GM23338 (cell line): Measurements from ENCODE around the gene FOXK2. TPM values are rescaled to one million over a fixed set of nuclear protein-coding genes. Genes with fewer than 3 reads are reported as not detected.

Experiments
- ATAC-seq: fragments of 200-7000 bp; cut with Tn5 transposase; 3 replicates; pipeline ENCODE4 v1.9.1; 2020
- DNase-seq: peaks from one replicate; pipeline ENCODE4 v3.0.0-alpha.2; 2015; ENCODE audit warnings: low spot score
- H2AFZ ChIP-seq: fragments of 200-600 bp; sonication (generic); 2 replicates; pipeline ENCODE4 v1.8.0; 2016; ENCODE audit warnings: antibody characterized with exemption, mild to moderate bottlenecking, moderate library complexity
- H3F3A ChIP-seq: fragments of 200-600 bp; sonication (generic); replicated peaks from 2 replicates; pipeline ENCODE4 v1.8.0; 2017; ENCODE audit warnings: antibody characterized with exemption, mixed run types, low read depth
- H3K27ac ChIP-seq: fragments of 200-600 bp; sonication (generic); 2 replicates; pipeline ENCODE4 v1.6.1; 2016; ENCODE audit warnings: low read depth
- H3K27me3 ChIP-seq: fragments of 200-600 bp; sonication (generic); 2 replicates; pipeline ENCODE4 v1.8.0; 2016; ENCODE audit warnings: mild to moderate bottlenecking, mixed run types, moderate library complexity; ENCODE audit not compliant: insufficient read depth
- H3K36me3 ChIP-seq: fragments of 200-600 bp; sonication (generic); 2 replicates; pipeline ENCODE4 v1.8.0; 2016; ENCODE audit warnings: mild to moderate bottlenecking; ENCODE audit not compliant: insufficient read depth
- H3K4me1 ChIP-seq: fragments of 200-600 bp; sonication (generic); 2 replicates; pipeline ENCODE4 v1.8.0; 2016; ENCODE audit warnings: mild to moderate bottlenecking, moderate library complexity; ENCODE audit not compliant: insufficient read depth
- H3K4me2 ChIP-seq: fragments of 200-600 bp; sonication (generic); 2 replicates; pipeline ENCODE4 v1.7.1; 2017; ENCODE audit warnings: mixed run types
- H3K4me3 ChIP-seq: fragments of 200-600 bp; sonication (generic); 2 replicates; pipeline ENCODE4 v1.6.1; 2016; ENCODE audit warnings: mixed run types
- H3K79me2 ChIP-seq: fragments of 200-600 bp; sonication (generic); replicated peaks from 2 replicates; pipeline ENCODE4 v1.8.0; 2017; ENCODE audit warnings: mild to moderate bottlenecking; ENCODE audit not compliant: insufficient read depth
- H3K9me2 ChIP-seq: fragments of 200-600 bp; sonication (generic); 2 replicates; pipeline ENCODE4 v1.8.0; 2017; ENCODE audit not compliant: insufficient read depth
- H4K20me1 ChIP-seq: fragments of 200-600 bp; sonication (generic); replicated peaks from 2 replicates; pipeline ENCODE4 v1.8.0; 2017; ENCODE audit warnings: mild to moderate bottlenecking; ENCODE audit not compliant: insufficient read depth
- H3K27ac Mint-ChIP-seq: 2 replicates; pipeline ENCODE4 v1.8.0; 2020; ENCODE audit warnings: inconsistent platforms, mild to moderate bottlenecking, moderate library complexity, mixed read lengths
- H3K27me3 Mint-ChIP-seq: 3 replicates; pipeline ENCODE4 v1.8.0; 2022; ENCODE audit warnings: low read depth, mild to moderate bottlenecking, moderate library complexity, mixed read lengths, inconsistent platforms; ENCODE audit not compliant: insufficient read depth, poor library complexity
- H3K36me3 Mint-ChIP-seq: 3 replicates; pipeline ENCODE4 v1.8.0; 2021; ENCODE audit warnings: low read depth, mild to moderate bottlenecking, inconsistent platforms, moderate library complexity, mixed read lengths
- H3K4me1 Mint-ChIP-seq: 3 replicates; pipeline ENCODE4 v1.8.0; 2020; ENCODE audit warnings: mild to moderate bottlenecking, inconsistent platforms, mixed read lengths
- H3K4me3 Mint-ChIP-seq: 3 replicates; pipeline ENCODE4 v1.8.0; 2021; ENCODE audit warnings: moderate library complexity, mild to moderate bottlenecking, inconsistent platforms, mixed read lengths
- H3K9me3 Mint-ChIP-seq: 3 replicates; pipeline ENCODE4 v1.8.0; 2020; ENCODE audit warnings: moderate library complexity, mild to moderate bottlenecking, inconsistent platforms, mixed read lengths
- CREB1 ChIP-seq: fragments of 250-450 bp; sonication (Bioruptor Pico); IDR thresholded peaks from 2 replicates; pipeline ENCODE4 v1.5.0; 2020; ENCODE audit warnings: low read depth, mild to moderate bottlenecking, moderate library complexity
- CTCF ChIP-seq, 2 experiments: fragments of 200-600 bp in 1 of 2; sonication (generic) in 1 of 2; conservative IDR thresholded peaks; 2 replicates each; pipeline versions ENCODE4 v1.5.1 to v1.6.1; 2016 to 2017; ENCODE audit warnings: antibody characterized with exemption in 2 of 2, low read depth in 2 of 2, mild to moderate bottlenecking in 2 of 2, moderate library complexity in 1 of 2
- ETS1 ChIP-seq: IDR thresholded peaks from 2 replicates; pipeline ENCODE4 v1.6.1; 2016; ENCODE audit warnings: antibody characterized with exemption
- EZH2 ChIP-seq: fragments of 200-600 bp; sonication (generic); IDR thresholded peaks from one replicate; pipeline ENCODE4 v1.8.0; 2017; ENCODE audit warnings: antibody characterized with exemption, mild to moderate bottlenecking, low read depth; ENCODE audit not compliant: unreplicated experiment
- EZH2phosphoT487 ChIP-seq: fragments of 200-600 bp; sonication (generic); IDR thresholded peaks from one replicate; pipeline ENCODE4 v1.8.1; 2018; ENCODE audit warnings: antibody characterized with exemption; ENCODE audit not compliant: unreplicated experiment
- JUNB ChIP-seq: IDR thresholded peaks from one replicate; pipeline ENCODE4 v1.6.1; 2016; ENCODE audit warnings: antibody characterized with exemption; ENCODE audit not compliant: unreplicated experiment
- NANOG ChIP-seq: IDR thresholded peaks from 2 replicates; pipeline ENCODE4 v1.6.1; 2016; ENCODE audit warnings: antibody characterized with exemption, borderline replicate concordance
- POLR2AphosphoS5 ChIP-seq: IDR thresholded peaks from 2 replicates; pipeline ENCODE4 v1.6.1; 2016; ENCODE audit warnings: antibody characterized with exemption, low read depth
- REST ChIP-seq: IDR thresholded peaks from one replicate; pipeline ENCODE4 v1.6.1; 2018; ENCODE audit warnings: antibody characterized with exemption; ENCODE audit not compliant: unreplicated experiment
- STAT1 ChIP-seq: IDR thresholded peaks from one replicate; pipeline ENCODE4 v1.6.1; 2016; ENCODE audit warnings: antibody characterized with exemption; ENCODE audit not compliant: unreplicated experiment
- ZNF114 ChIP-seq: fragments of 250-450 bp; sonication (Bioruptor Pico); IDR thresholded peaks from 2 replicates; pipeline ENCODE4 v1.5.0; 2020; ENCODE audit warnings: mild to moderate bottlenecking, moderate library complexity
- ZNF331 ChIP-seq: fragments of 250-450 bp; sonication (Bioruptor Pico); IDR thresholded peaks from 2 replicates; pipeline ENCODE4 v1.5.0; 2020; ENCODE audit warnings: low read depth, mild to moderate bottlenecking, moderate library complexity
- polyA plus RNA-seq: library from polyadenylated mRNA; unstranded; fragments of >200 nt; fragmentation: Nextera tagmentation; extraction: Ambion mirVana; gene quantifications from 2 replicates; pipeline ENCODE4 v1.2.1, GENCODE V29; 2016
- total RNA-seq: library from RNA; depleted of rRNA; stranded (reverse); fragments of >200 nt; shearing (Covaris generic); gene quantifications from 2 replicates; pipeline ENCODE4 v1.2.3, GENCODE V29; 2014

The FOXK2 gene
- total and polyA plus RNA-seq, 2 experiments from 2014 or later, result 12.3 to 66.0 TPM

- TF ChIP-seq ETS1 (no peak), JUNB (no peak), NANOG (no peak), CREB1 (CRISPR knock-in tag) (no peak), EZH2 (no peak), STAT1 (no peak), REST (no peak), EZH2phosphoT487 (no peak), POLR2AphosphoS5 (no peak), ZNF331 (CRISPR knock-in tag) (no peak), CTCF (conservative IDR thresholded peaks at IDR 0.05; ENCODE audit: low read depth in 2 of 2) (no peak), ZNF114 (CRISPR knock-in tag) (no peak)
Measured at GRCh38 chr17:82480318-82480717, 39.2 kb upstream of the FOXK2 start (continued).

GRCh38 chr17:82483204-82483660, 36.3 kb upstream of the FOXK2 start:
- Mint-ChIP-seq H3K9me3 (no peaks in the 10 kb centered on the region), H3K36me3 (peaks cover 54% of the 10 kb centered on the region), H3K4me3 (no peak overlapping the region; the same call in 2 of the 3 replicates), H3K4me1 (no peaks in the 10 kb centered on the region), H3K27me3 (peaks cover 5% of the 10 kb centered on the region), H3K27ac (no peak overlapping the region)
- DNase-seq (no peak), ATAC-seq (no peak)
- H3K27me3 ChIP-seq, result no peaks in the 10 kb centered on the region
- no peak overlapping the region for H3K4me3 ChIP-seq
- H3K36me3 ChIP-seq, result no peaks in the 10 kb centered on the region
- H3F3A ChIP-seq, result no peaks in the 10 kb centered on the region
- no peaks in the 10 kb centered on the region for H3K9me2 ChIP-seq
- H3K27ac ChIP-seq, result no peak overlapping the region
- H2AFZ ChIP-seq, result no peak overlapping the region
- H3K4me1 ChIP-seq, result no peaks in the 10 kb centered on the region
- no peak overlapping the region for H3K4me2 ChIP-seq
- no peaks in the 10 kb centered on the region for H3K79me2 ChIP-seq
- H4K20me1 ChIP-seq, result no peaks in the 10 kb centered on the region
- TF ChIP-seq CTCF (conservative IDR thresholded peaks at IDR 0.05; ENCODE audit: low read depth in 2 of 2) (no peak), STAT1 (no peak), POLR2AphosphoS5 (no peak), REST (no peak), ZNF331 (CRISPR knock-in tag) (no peak), NANOG (no peak), ZNF114 (CRISPR knock-in tag) (no peak), JUNB (no peak)
